Activated T-helper 2 cell treated with anti-CD3 and anti-CD28 coated beads, Interferon-gamma antibody, Interleukin-2, Interleukin-4, amounts not matched to agents 10 μg/mL and 5 μg/mL and 100 μg/mL, durations not matched to agents 14 hours and 24 hours and 36 hours (primary cell): Measurements from ENCODE around the gene F8. TPM values are rescaled to one million over a fixed set of nuclear protein-coding genes. Genes with fewer than 3 reads are reported as not detected.

Experiments used
- DNase-seq: peaks from one replicate; pipeline ENCODE4 v3.0.0; 2021; ENCODE audit warnings: low spot score
- H3K27ac Mint-ChIP-seq: one replicate; pipeline ENCODE4 v1.8.0; 2021; ENCODE audit warnings: mixed read lengths
- H3K27me3 Mint-ChIP-seq: one replicate; pipeline ENCODE4 v1.8.0; 2021; ENCODE audit warnings: low read depth, mixed read lengths
- H3K36me3 Mint-ChIP-seq: one replicate; pipeline ENCODE4 v1.8.0; 2021; ENCODE audit warnings: low read depth, mixed read lengths
- H3K4me1 Mint-ChIP-seq: one replicate; pipeline ENCODE4 v1.8.0; 2021; ENCODE audit warnings: low read depth, mixed read lengths
- H3K4me3 Mint-ChIP-seq: one replicate; pipeline ENCODE4 v1.8.0; 2021; ENCODE audit warnings: low read depth, mild to moderate bottlenecking, moderate library complexity, mixed read lengths
- H3K9me3 Mint-ChIP-seq: one replicate; pipeline ENCODE4 v1.8.0; 2021; ENCODE audit warnings: mixed read lengths
- intact Hi-C: fragments of 100-400 bp; cut with micrococcal nuclease; formaldehyde crosslinking; loops from one replicate; pipeline ENCODE4 v1.15.1; 2023
- total RNA-seq: library from RNA; stranded (reverse); gene quantifications from 2 replicates; pipeline ENCODE4 v1.2.3, GENCODE V29; 2022

The F8 gene
- total RNA-seq, 1 donor from 2014 or later: 3.7 TPM

DNA sequence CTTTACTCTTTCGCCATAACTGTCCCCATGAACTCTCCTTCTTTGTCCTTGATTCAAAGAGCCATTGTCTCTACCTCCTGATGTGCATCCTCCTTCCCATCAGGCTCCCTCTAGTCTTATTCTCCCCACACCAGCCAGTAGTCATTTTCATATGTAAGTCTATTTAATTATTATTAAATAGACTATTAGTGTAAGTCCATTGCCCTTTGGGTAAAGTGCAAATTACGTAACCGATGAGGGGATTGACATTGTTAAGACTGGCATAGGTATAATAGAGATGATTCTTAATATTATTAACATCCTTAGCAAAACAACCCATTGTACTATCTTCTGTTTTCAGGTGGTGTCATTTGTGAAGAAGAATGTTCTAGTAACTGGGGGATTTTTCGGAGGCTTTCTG is 31.7 kb upstream of the F8 start:
- DNase-seq: no peak
- H3K27ac Mint-ChIP-seq: no peak overlapping the region
- peaks cover 29% of the 10 kb centered on the region for H3K36me3 Mint-ChIP-seq
- peaks cover 33% of the 10 kb centered on the region for H3K4me1 Mint-ChIP-seq
- intact Hi-C loops: loop anchor here (10.0 kb wide), 1 partner anchor 139 kb away; no protein-coding TSS in a partner anchor
- H3K27me3 Mint-ChIP-seq: no peaks in the 10 kb centered on the region
- no peak overlapping the region for H3K4me3 Mint-ChIP-seq
- H3K9me3 Mint-ChIP-seq: no peaks in the 10 kb centered on the region

DNA sequence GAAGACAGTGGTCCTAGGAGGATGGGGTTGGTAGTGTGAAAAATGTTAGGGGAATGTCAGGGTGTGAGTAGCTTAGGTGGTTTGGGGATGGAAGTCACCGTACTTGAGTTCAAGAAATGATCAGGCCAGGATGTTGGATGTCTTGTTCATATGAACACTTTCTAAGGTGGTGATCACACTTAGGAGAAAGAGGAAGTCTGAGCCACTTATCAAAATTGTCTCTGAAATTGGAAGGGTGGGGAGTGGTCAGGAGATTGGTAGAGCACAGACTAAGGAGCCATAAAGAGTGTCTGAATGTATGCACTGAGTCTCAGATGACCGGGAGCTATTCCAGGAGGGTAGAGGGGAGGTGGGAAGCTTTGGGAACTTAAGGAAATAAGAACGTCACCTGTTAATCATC is 31.1 kb upstream of the F8 start:
- intact Hi-C loops: loop anchor here (10.0 kb wide), 1 partner anchor 139 kb away; no protein-coding TSS in a partner anchor
- Mint-ChIP-seq H3K4me3 (no peak overlapping the region), H3K9me3 (no peaks in the 10 kb centered on the region), H3K4me1 (peaks cover 37% of the 10 kb centered on the region), H3K36me3 (peaks cover 34% of the 10 kb centered on the region), H3K27ac (peak overlapping the region; percentile 4), H3K27me3 (no peaks in the 10 kb centered on the region)
- DNase-seq: no peak

DNA sequence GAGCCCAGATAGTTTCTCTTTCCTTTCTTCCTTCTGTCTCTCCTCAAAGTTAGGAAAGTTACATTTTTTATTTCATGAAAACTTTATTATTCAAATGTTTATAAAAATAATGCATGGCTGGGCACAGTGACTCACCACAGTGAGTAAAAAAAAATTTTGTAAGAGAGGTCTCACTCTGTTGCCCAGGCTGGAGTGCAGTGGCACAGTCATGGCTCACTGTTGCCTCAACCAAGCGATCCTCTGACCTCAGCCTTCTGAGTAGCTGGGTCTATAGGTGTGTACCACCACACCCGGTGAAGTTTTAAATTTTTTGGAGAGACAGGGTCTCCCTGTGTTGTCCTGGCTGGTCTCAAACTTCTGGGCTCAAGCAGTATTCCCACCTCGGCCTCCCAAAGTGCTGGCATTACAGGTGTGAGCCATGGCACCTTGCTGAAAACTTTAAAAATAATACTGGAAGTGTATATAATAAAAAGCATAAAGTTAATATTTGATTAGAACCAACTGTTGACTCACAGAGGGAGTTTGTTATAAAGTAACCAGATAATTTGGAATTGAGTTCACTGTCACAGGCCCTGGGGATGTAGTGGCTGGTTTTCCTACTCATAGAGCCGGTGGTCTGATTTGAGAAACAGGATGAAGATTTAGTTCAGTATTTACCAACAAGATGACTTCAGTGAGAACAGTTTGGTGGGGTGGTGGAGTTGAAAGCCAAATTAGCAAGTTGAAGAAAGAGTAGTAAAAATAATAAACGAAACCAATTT is 30.4 kb upstream of the F8 start:
- H3K27me3 Mint-ChIP-seq: no peaks in the 10 kb centered on the region
- no peak overlapping the region for H3K4me3 Mint-ChIP-seq
- peaks cover 38% of the 10 kb centered on the region for H3K4me1 Mint-ChIP-seq
- DNase-seq: no peak
- intact Hi-C loops: loop anchor here (10.0 kb wide), 1 partner anchor 138 kb away; no protein-coding TSS in a partner anchor
- H3K36me3 Mint-ChIP-seq: peaks cover 34% of the 10 kb centered on the region
- H3K27ac Mint-ChIP-seq: peak overlapping the region; percentile 4
- H3K9me3 Mint-ChIP-seq: no peaks in the 10 kb centered on the region

DNA sequence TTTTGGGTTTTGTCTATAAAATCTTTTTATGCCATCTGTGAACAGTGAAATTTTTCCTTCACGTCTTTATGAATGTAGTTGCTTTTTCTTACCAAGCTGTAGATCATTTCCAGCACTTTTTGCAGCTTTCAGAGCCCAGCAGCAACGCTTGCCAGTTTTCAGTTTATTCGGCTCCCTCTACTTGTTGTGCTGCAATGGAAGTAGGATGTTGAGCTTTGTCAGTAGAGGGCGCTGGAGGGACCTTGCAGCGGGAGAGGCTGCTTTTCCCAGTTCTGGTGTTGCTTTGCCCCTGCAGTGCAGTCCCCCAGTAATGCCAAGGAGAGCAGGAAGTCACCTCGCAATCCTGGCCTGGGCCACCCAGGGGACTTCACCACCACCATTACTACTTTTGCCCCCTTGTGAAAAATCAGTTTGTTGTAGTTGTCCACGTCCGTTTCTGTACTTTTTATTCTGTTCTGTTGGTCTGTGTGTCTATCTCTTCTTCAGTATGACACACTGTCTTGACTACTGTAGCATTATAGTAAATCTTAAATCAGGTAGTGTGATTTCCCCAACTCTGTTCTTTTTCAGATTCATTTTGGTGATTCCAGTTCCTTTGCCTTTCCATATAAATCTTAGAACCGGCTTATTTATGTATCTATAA is 26.6 kb upstream of the F8 start:
- Mint-ChIP-seq H3K27me3 (no peaks in the 10 kb centered on the region), H3K27ac (no peak overlapping the region), H3K4me3 (no peak overlapping the region), H3K36me3 (peaks cover 35% of the 10 kb centered on the region), H3K4me1 (peaks cover 21% of the 10 kb centered on the region), H3K9me3 (no peaks in the 10 kb centered on the region)
- no peak for DNase-seq
- intact Hi-C loops: loop anchor here (2.0 kb wide), 1 partner anchor 22 kb away; the partner anchor contains the start of gene FUNDC2

DNA sequence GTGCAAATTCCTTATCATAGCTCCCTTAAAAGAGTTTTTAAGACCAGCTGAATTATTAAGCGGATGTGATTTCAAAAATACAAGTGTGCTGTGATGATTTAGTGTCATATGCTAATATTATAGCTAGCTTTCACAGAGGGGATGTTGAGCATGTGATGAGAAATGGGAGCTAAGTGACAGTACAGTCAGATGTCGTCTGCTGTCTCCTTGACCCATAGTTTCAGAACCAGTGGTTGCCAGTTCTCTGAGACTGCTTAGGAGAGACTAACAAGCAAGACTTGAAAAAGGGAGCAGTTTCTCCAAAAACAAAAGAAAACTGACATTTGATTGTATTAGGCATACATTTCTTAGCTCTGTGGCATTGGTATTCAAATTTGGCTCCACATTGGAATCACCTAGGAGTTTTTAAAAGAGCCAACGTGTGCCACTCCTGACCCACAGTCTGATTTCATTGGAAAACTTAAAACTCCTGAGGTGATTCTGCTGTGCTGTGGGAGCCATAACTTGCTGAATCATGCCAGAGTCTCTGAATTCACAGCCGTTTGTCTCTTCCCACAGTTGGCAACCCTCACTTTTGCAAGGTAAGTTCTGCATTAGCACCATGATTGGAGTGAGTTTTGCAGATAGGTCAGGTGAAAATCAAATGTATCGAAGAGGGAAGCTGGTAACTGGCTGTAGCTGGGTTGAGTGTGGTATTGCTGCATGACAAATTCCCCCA is 24.4 kb upstream of the F8 start:
- Mint-ChIP-seq H3K4me1 (peaks cover 13% of the 10 kb centered on the region), H3K4me3 (no peak overlapping the region), H3K27me3 (no peaks in the 10 kb centered on the region), H3K36me3 (peaks cover 20% of the 10 kb centered on the region), H3K9me3 (no peaks in the 10 kb centered on the region), H3K27ac (no peak overlapping the region)
- DNase-seq: no peak
- intact Hi-C loops: no loop called here

DNA sequence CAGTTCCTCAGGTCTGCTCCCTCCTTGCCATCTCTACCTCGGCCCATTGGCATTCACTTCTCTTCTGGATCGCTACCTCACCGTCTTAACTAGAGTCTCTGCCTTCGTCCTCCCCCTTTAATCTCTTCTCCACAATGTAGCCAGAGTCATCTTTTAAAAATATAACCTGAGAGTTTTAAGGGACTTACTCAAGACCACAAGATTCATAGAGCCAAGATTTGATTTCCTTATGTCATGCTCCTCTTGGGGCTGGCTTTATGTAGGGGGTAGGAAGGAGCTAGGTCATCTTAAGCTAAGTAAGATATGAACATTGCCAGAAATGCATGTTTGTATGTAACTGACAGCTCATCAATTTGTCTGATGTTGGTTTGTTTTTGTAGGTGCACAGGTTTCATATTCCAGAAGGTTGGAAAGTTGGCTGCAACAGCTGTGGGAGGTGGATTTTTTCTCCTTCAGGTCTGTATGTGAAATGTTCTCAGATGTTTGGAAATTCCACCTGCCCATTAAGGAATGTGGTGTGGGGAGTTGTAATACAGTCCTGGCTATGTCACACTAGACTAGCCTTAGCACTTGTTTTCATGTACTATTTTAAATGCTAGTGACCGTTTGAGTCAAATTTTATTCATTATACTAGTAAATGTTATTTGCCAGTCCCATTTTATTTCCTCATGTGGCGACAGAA is 23.7 kb upstream of the F8 start:
- Mint-ChIP-seq H3K4me3 (no peak overlapping the region), H3K36me3 (peaks cover 13% of the 10 kb centered on the region), H3K4me1 (peaks cover 13% of the 10 kb centered on the region), H3K27ac (no peak overlapping the region), H3K27me3 (no peaks in the 10 kb centered on the region), H3K9me3 (no peaks in the 10 kb centered on the region)
- intact Hi-C loops: no loop called here
- DNase-seq: no peak

DNA sequence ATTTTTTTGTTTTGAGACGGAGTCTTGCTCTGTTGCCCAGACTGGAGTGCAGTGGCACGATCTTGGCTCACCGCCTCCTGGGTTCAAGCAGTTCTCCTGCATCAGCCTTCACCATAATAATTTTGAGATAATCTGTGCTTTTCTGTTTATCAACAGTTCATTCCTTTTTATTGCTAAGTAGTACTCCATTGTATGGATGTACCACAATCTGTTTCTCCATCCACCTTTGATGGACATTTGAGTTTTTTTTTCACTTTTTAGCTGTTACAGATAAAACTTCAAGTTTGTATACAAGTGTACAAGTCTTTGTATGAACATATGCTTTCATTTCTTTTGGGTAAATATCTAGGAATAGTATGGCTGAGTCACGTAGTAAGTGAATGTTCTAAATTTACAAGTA is 13.2 kb upstream of the F8 start:
- Mint-ChIP-seq H3K36me3 (peaks cover 54% of the 10 kb centered on the region), H3K4me1 (peaks cover 2% of the 10 kb centered on the region), H3K4me3 (no peak overlapping the region), H3K27ac (no peak overlapping the region), H3K9me3 (peaks cover 20% of the 10 kb centered on the region), H3K27me3 (no peaks in the 10 kb centered on the region)
- intact Hi-C loops: no loop called here
- DNase-seq: no peak

DNA sequence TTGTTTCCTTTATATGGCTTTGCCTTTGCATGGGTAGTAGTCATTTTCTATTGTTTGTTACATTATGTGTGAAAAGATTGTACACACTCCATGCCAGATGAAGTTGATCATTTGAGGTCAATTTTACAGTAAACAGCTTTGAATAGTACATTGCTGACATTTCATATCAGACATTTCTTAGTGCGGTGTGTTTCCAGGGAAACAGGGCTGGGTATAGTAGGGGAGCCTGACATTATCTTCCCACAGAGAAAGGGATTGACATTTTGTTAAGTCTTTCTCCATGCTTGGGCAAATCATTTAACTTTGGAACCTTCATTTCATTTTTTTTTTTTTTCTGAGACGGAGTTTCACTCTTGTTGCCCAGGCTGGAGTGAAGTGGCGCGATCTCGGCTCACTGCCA is 9.1 kb upstream of the F8 start:
- H3K4me3 Mint-ChIP-seq: no peak overlapping the region
- peaks cover 14% of the 10 kb centered on the region for H3K4me1 Mint-ChIP-seq

DNA sequence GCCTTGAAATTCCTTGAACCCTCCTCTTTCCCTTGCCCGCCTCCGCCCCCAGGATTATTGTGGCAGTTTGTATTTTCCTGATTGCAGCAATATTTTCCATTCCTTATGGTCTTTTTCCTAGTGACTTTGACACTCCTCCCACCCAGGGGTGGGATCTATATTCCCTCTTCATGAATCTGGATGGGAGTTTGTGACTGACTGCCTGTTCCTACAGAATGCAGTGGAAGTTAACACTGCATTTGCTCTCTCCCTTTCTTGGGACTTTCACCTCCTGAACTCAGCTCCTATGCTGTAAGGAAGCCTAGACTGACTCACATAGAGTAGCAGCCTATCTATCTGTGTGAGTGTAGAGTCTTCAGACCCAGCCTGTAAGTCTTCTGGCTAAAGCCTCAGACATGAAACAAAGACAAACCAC is 6.4 kb upstream of the F8 start:
- H3K27me3 Mint-ChIP-seq: peaks cover 1% of the 10 kb centered on the region
- H3K9me3 Mint-ChIP-seq: no peaks in the 10 kb centered on the region
- no peak for DNase-seq
- intact Hi-C loops: no loop called here
- H3K36me3 Mint-ChIP-seq: peaks cover 1% of the 10 kb centered on the region
- H3K4me3 Mint-ChIP-seq: peak overlapping the region; percentile 54
- peak overlapping the region; percentile 76 for H3K27ac Mint-ChIP-seq
- H3K4me1 Mint-ChIP-seq: peaks cover 19% of the 10 kb centered on the region

More for the DNA sequence above, 9.1 kb upstream of the F8 start:
- H3K36me3 Mint-ChIP-seq: peaks cover 27% of the 10 kb centered on the region
- H3K27me3 Mint-ChIP-seq: no peaks in the 10 kb centered on the region
- H3K27ac Mint-ChIP-seq: no peak overlapping the region
- peaks cover 16% of the 10 kb centered on the region for H3K9me3 Mint-ChIP-seq
- no peak for DNase-seq
- intact Hi-C loops: no loop called here

DNA sequence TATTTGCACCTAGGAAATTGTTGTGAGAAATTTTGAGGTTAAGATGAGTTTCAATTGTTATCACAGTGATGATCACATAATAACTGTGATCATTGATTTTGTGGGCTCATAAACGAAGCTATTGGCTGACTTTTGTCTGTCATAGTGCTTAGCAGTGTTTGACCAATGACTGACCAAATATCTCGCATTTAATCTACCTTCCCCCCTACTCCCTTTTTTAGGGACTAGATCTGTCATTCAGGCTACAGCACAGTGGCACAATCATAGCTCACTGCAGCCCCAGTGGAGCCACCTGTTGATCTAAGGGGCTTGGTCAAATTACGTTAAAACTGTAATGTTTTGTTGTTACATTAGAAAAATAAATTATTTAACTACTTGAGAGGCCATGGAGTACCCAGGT is 5.6 kb upstream of the F8 start:
- intact Hi-C loops: no loop called here
- H3K27me3 Mint-ChIP-seq: peaks cover 5% of the 10 kb centered on the region
- peaks cover 19% of the 10 kb centered on the region for H3K4me1 Mint-ChIP-seq
- H3K9me3 Mint-ChIP-seq: no peaks in the 10 kb centered on the region
- no peaks in the 10 kb centered on the region for H3K36me3 Mint-ChIP-seq
- no peak for DNase-seq
- peak overlapping the region; percentile 85 for H3K4me3 Mint-ChIP-seq
- H3K27ac Mint-ChIP-seq: peak overlapping the region; percentile 91

DNA sequence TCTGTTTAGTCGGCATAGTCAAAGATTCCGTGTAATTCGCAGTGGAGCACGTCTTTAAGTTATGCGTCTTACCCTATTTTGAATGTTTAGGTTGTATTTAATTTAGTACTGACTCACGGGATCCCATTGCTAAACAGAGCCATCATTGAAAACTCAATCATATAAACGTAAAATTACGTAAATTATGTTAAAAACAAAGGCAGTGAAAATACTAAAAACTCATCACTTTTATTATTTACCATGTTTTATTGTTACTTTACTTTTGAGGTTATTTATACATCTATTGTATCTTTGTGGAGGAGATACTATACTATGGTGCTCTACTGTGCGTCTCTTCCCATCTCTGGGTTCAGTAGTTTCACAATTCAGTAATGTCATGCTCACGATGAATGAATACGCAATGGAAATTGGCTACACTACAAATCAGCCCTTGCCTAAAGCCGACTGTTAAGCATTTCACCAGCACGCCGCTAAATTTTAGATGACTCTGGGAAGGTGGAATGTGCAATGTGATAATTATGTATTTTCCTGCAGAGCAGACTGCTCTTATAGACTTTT is 5.1 kb upstream of the F8 start:
- intact Hi-C loops: loop anchor here (2.0 kb wide), 3 partner anchors 21 to 47 kb away; no protein-coding TSS in a partner anchor
- Mint-ChIP-seq H3K9me3 (no peaks in the 10 kb centered on the region), H3K27ac (peak overlapping the region; percentile 91), H3K4me1 (peaks cover 19% of the 10 kb centered on the region), H3K36me3 (no peaks in the 10 kb centered on the region), H3K4me3 (peak overlapping the region; percentile 85), H3K27me3 (peaks cover 5% of the 10 kb centered on the region)
- DNase-seq: no peak
